ENCODE results near the gene ICAM1. TPM values are rescaled to one million over a fixed set of nuclear protein-coding genes. Genes with fewer than 3 reads are reported as not detected.

Gene ICAM1
- total and polyA plus RNA-seq, 2 of the 13 experiments (the other 11 are each of a cell fraction or from before 2014, with no cell fraction given): 37.9 to 98.4 TPM

- TF ChIP-seq THAP9 (CRISPR knock-in tag; IDR thresholded peaks at IDR 0.05; ENCODE audit: borderline replicate concordance) (peak; percentile 71; the same call in 1 of the 2 replicates), AKAP8 (CRISPR knock-in tag; IDR thresholded peaks at IDR 0.05) (0 out of 2 replicates have a peak, but pooled peaks have one; percentile 67), MED8 (CRISPR knock-in tag; IDR thresholded peaks at IDR 0.05; ENCODE audit: insufficient replicate concordance) (peak; percentile 66), ZNF30 (CRISPR knock-in tag; IDR thresholded peaks at IDR 0.05) (0 out of 2 replicates have a peak, but pooled peaks have one; percentile 88), KMT2A (CRISPR knock-in tag; IDR thresholded peaks at IDR 0.05) (peak; percentile 98), ELF3 (CRISPR knock-in tag; IDR thresholded peaks at IDR 0.05) (peak; percentile 53; the same call in 1 of the 2 replicates), SMAD9 (CRISPR knock-in tag; IDR thresholded peaks at IDR 0.05) (no peak), IRF2 (CRISPR knock-in tag; IDR thresholded peaks at IDR 0.05) (peak; percentile 84), ZUFSP (CRISPR knock-in tag; IDR thresholded peaks at IDR 0.05; ENCODE audit: borderline replicate concordance) (no peak), ZNF138 (CRISPR knock-in tag; IDR thresholded peaks at IDR 0.05; ENCODE audit: low read depth) (peak; percentile 68; the same call in 1 of the 2 replicates), ETV5 (CRISPR knock-in tag; IDR thresholded peaks at IDR 0.05; ENCODE audit: borderline replicate concordance) (peak; percentile 60), ZNF329 (CRISPR knock-in tag; IDR thresholded peaks at IDR 0.05; ENCODE audit: low read depth) (peak; percentile 27; the same call in 1 of the 2 replicates), THAP11 (CRISPR knock-in tag; IDR thresholded peaks at IDR 0.05) (peak; percentile 94), SMC3 (IDR thresholded peaks at IDR 0.05; ENCODE audit: low read length) (no peak), FOXJ3 (CRISPR knock-in tag; IDR thresholded peaks at IDR 0.05; ENCODE audit: borderline replicate concordance) (no peak), KMT2B (CRISPR knock-in tag; IDR thresholded peaks at IDR 0.05) (peak; percentile 97), ZNF225 (CRISPR knock-in tag; IDR thresholded peaks at IDR 0.05) (peak; percentile 91), ZNF552 (CRISPR knock-in tag; IDR thresholded peaks at IDR 0.05; ENCODE audit: borderline replicate concordance) (peak; percentile 92), NRL (CRISPR knock-in tag; IDR thresholded peaks at IDR 0.05; ENCODE audit: borderline replicate concordance) (peak; percentile 79; the same call in 1 of the 2 replicates)
- TF ChIP-seq, protein P1, sequence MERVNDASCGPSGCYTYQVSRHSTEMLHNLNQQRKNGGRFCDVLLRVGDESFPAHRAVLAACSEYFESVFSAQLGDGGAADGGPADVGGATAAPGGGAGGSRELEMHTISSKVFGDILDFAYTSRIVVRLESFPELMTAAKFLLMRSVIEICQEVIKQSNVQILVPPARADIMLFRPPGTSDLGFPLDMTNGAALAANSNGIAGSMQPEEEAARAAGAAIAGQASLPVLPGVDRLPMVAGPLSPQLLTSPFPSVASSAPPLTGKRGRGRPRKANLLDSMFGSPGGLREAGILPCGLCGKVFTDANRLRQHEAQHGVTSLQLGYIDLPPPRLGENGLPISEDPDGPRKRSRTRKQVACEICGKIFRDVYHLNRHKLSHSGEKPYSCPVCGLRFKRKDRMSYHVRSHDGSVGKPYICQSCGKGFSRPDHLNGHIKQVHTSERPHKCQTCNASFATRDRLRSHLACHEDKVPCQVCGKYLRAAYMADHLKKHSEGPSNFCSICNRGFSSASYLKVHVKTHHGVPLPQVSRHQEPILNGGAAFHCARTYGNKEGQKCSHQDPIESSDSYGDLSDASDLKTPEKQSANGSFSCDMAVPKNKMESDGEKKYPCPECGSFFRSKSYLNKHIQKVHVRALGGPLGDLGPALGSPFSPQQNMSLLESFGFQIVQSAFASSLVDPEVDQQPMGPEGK (CRISPR knock-in tag; IDR thresholded peaks at IDR 0.05): peak; percentile 24
- TF ChIP-seq, protein P2, sequence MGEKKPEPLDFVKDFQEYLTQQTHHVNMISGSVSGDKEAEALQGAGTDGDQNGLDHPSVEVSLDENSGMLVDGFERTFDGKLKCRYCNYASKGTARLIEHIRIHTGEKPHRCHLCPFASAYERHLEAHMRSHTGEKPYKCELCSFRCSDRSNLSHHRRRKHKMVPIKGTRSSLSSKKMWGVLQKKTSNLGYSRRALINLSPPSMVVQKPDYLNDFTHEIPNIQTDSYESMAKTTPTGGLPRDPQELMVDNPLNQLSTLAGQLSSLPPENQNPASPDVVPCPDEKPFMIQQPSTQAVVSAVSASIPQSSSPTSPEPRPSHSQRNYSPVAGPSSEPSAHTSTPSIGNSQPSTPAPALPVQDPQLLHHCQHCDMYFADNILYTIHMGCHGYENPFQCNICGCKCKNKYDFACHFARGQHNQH (CRISPR knock-in tag; IDR thresholded peaks at IDR 0.05): no peak; the same call in 1 of the 2 replicates
Observed at GRCh38 chr19:10251792-10252694, 18.9 kb upstream of the ICAM1 start, which contains the start of gene MRPL4 (continued).

All from HepG2 (cell line).